Endothelial cell of umbilical vein (primary cell): ENCODE measurements around the gene CTNS. TPM values are rescaled to one million over a fixed set of nuclear protein-coding genes. Genes with fewer than 3 reads are reported as not detected.

ENCODE experiments used
- BruUV-seq: library from RNA; stranded (reverse); fragments of 400-500 nt; replicated peaks from 2 replicates; lab custom pipeline; 2021; lab: Mats Ljungman, UMichigan
- CTCF ChIA-PET: fragments of 300-600, 350-600 bp; sonication (Branson Sonifier 250); formaldehyde crosslinking; loops from one replicate; lab custom pipeline; 2021; ENCODE audit warnings: antibody characterized with exemption, inconsistent platforms; lab: Charles Lee
- POLR2A ChIA-PET: fragments of 300-600, 350-600 bp; sonication (Branson Sonifier 250); formaldehyde crosslinking; loops from one replicate; lab custom pipeline; 2021; ENCODE audit warnings: antibody characterized with exemption, inconsistent platforms; lab: Charles Lee
- DNase-seq: peaks from one replicate; pipeline ENCODE4 v3.0.0-alpha.2; 2011; ENCODE audit warnings: low read depth, low spot score
- FAIRE-seq: peaks from 2 replicates; lab custom pipeline; 2011; peaks lifted over from hg19 to GRCh38; lab: Jason Lieb, UNC
- H2AFZ ChIP-seq: 2 replicates; pipeline ENCODE4 v1.6.0; 2012; ENCODE audit warnings: low read depth, low read length, control low read depth, inconsistent platforms
- H3K27ac ChIP-seq: 2 replicates; pipeline ENCODE4 v1.5.1; 2011; ENCODE audit warnings: low read depth, mild to moderate bottlenecking, control low read depth, low read length, moderate library complexity; ENCODE audit not compliant: insufficient read depth
- H3K27me3 ChIP-seq, 2 experiments: 2 replicates each; pipeline versions ENCODE4 v1.6.0 to v1.6.1; 2011; ENCODE audit warnings: low read length in 2 of 2, mixed read lengths in 1 of 2; ENCODE audit not compliant: control insufficient read depth in 2 of 2, insufficient read depth in 2 of 2
- H3K36me3 ChIP-seq, 2 experiments: 2 replicates in 1 of 2; 3 replicates in 1 of 2; pipeline ENCODE4 v1.5.1; 2011; ENCODE audit warnings: low read length in 2 of 2, mild to moderate bottlenecking in 1 of 2, moderate library complexity in 1 of 2; ENCODE audit not compliant: control insufficient read depth in 2 of 2, insufficient read depth in 2 of 2; ENCODE audit errors: extremely low read depth in 1 of 2
- H3K4me1 ChIP-seq: 3 replicates; pipeline ENCODE4 v1.5.1; 2011; ENCODE audit warnings: mild to moderate bottlenecking, low read length; ENCODE audit not compliant: control insufficient read depth, insufficient read depth; ENCODE audit errors: extremely low read depth
- H3K4me2 ChIP-seq: 2 replicates; pipeline ENCODE4 v1.6.1; 2011; ENCODE audit warnings: low read length, control low read depth, mixed read lengths; ENCODE audit not compliant: insufficient read depth
- H3K4me3 ChIP-seq, 3 experiments: fragments of 200-600 bp in 1 of 3; sonication (generic), shearing (Covaris generic) in 1 of 3; replicated peaks in 1 of 3; 2 replicates each; pipeline ENCODE4 v1.5.1; 2011 to 2016; ENCODE audit warnings: control low read depth in 3 of 3, low read length in 3 of 3, mild to moderate bottlenecking in 2 of 3, inconsistent platforms in 1 of 3, low read depth in 1 of 3, moderate library complexity in 1 of 3; ENCODE audit not compliant: insufficient read depth in 1 of 3
- H3K79me2 ChIP-seq: 2 replicates; pipeline ENCODE4 v1.6.0; 2012; ENCODE audit warnings: low read length, inconsistent platforms; ENCODE audit not compliant: control insufficient read depth, insufficient read depth
- H3K9ac ChIP-seq: replicated peaks from 2 replicates; pipeline ENCODE3; 2011; ENCODE audit warnings: low read length, control low read depth; ENCODE audit not compliant: insufficient read depth; ENCODE audit errors: extremely low read depth
- H3K9me1 ChIP-seq: replicated peaks from 3 replicates; pipeline ENCODE4 v1.6.0; 2011; ENCODE audit warnings: mild to moderate bottlenecking, low read length; ENCODE audit not compliant: control insufficient read depth, insufficient read depth; ENCODE audit errors: extremely low read depth
- H3K9me3 ChIP-seq: replicated peaks from 2 replicates; pipeline ENCODE4 v1.5.1; 2012; ENCODE audit warnings: low read length, inconsistent platforms; ENCODE audit not compliant: control insufficient read depth, insufficient read depth
- H4K20me1 ChIP-seq: replicated peaks from 2 replicates; pipeline ENCODE3; 2011; ENCODE audit warnings: mild to moderate bottlenecking, low read length; ENCODE audit not compliant: control insufficient read depth, insufficient read depth; ENCODE audit errors: extremely low read depth
- CTCF ChIP-seq, 2 donors: IDR thresholded peaks; 1 replicate in 1 of 2; 2 replicates in 1 of 2; pipeline ENCODE4 v1.5.1; 2011; ENCODE audit warnings: low read length in 2 of 2, mild to moderate bottlenecking in 2 of 2, moderate library complexity in 2 of 2, control low read depth in 1 of 2, inconsistent platforms in 1 of 2, low read depth in 1 of 2; ENCODE audit not compliant: insufficient read depth in 1 of 2; ENCODE audit errors: extremely low read depth in 1 of 2
- EZH2 ChIP-seq: IDR thresholded peaks from 2 replicates; pipeline ENCODE4 v1.6.1; 2012; ENCODE audit warnings: borderline replicate concordance, low read depth, mild to moderate bottlenecking, moderate library complexity, low read length, inconsistent platforms; ENCODE audit not compliant: severe bottlenecking
- FOS ChIP-seq: IDR thresholded peaks from 2 replicates; pipeline ENCODE4 v1.6.1; 2011; ENCODE audit warnings: mild to moderate bottlenecking, low read length, moderate library complexity, borderline replicate concordance; ENCODE audit not compliant: insufficient read depth
- GATA2 ChIP-seq: IDR thresholded peaks from 2 replicates; pipeline ENCODE4 v1.7.0; 2011; ENCODE audit warnings: low read depth, mild to moderate bottlenecking, moderate library complexity, mixed read lengths, low read length; ENCODE audit not compliant: insufficient read length, insufficient read depth
- JUN ChIP-seq: IDR thresholded peaks from 2 replicates; pipeline ENCODE4 v1.6.1; 2011; ENCODE audit warnings: borderline replicate concordance, low read depth; ENCODE audit not compliant: insufficient read length, insufficient read depth
- MAX ChIP-seq: IDR thresholded peaks from 2 replicates; pipeline ENCODE4 v1.6.1; 2011; ENCODE audit not compliant: insufficient read depth, insufficient read length
- MYC ChIP-seq: IDR thresholded peaks from one replicate; pipeline ENCODE4 v1.6.1; 2011; ENCODE audit warnings: mild to moderate bottlenecking, low read depth, low read length
- POLR2A ChIP-seq: IDR thresholded peaks from 2 replicates; pipeline ENCODE4 v1.6.1; 2012; ENCODE audit warnings: low read depth, mild to moderate bottlenecking, control low read depth, low read length
- POLR2AphosphoS5 ChIP-seq: IDR thresholded peaks from 2 replicates; pipeline ENCODE4 v1.6.1; 2012; ENCODE audit warnings: low read depth, mild to moderate bottlenecking, control low read depth, low read length, moderate library complexity; ENCODE audit not compliant: insufficient read depth
- dilution Hi-C: fragments of 300-500 bp; cut with MboI; formaldehyde crosslinking; loops from one replicate; pipeline ENCODE4 v1.15.0; 2019; ENCODE audit warnings: low sequenced_read_pairs; ENCODE audit not compliant: extremely low pct_ligation_motif_present
- intact Hi-C: fragments of 100-400 bp; cut with micrococcal nuclease; formaldehyde crosslinking; loops from one replicate; pipeline ENCODE4 v1.10.0; 2022
- polyA plus RNA-seq, 4 experiments: library from polyadenylated mRNA; depleted of rRNA in 3 of 4; stranded (reverse) in 3 of 4; unstranded in 1 of 4; fragments of >200 nt; gene quantifications; 2 replicates each; pipeline versions ENCODE4 v1.2.1 to v1.2.3, GENCODE V29; 2011 to 2012; ENCODE audit warnings: missing spikeins in 1 of 4
- total RNA-seq: library from RNA; stranded (reverse); gene quantifications from 2 replicates; pipeline ENCODE4 v1.2.3, GENCODE V29; 2021

Gene CTNS
- total and polyA plus RNA-seq, 2 donors (not counting 3 experiments of a cell fraction or from before 2014, with no cell fraction given), result 17.9 to 25.9 TPM

GRCh38 chr17:3689262-3690093 is 52.9 kb downstream of the CTNS start:
- TF ChIP-seq POLR2A, result no peak
- no peak for TF ChIP-seq MYC
- TF ChIP-seq CTCF (IDR thresholded peaks at IDR 0.05; ENCODE audit: extremely low read depth in 1 of 2, insufficient read depth in 1 of 2, low read depth in 1 of 2, low read length in 2 of 2), result no peak
- no peak for TF ChIP-seq FOS
- TF ChIP-seq JUN, result no peak
- TF ChIP-seq POLR2AphosphoS5, result no peak
- TF ChIP-seq MAX, result no peak
- no peak for TF ChIP-seq GATA2
- TF ChIP-seq EZH2, result no peak
- H3K9ac ChIP-seq, result no peak overlapping the region
- no peaks in the 10 kb centered on the region for H3K9me3 ChIP-seq
- no peaks in the 10 kb centered on the region for H3K9me1 ChIP-seq
- H3K27ac ChIP-seq, result no peak overlapping the region
- ChIA-PET CTCF (no interaction called here), POLR2A (no interaction called here)
- H2AFZ ChIP-seq, result no peak overlapping the region
- peaks cover 2 to 4% of the 10 kb centered on the region in 2 experiments for H3K27me3 ChIP-seq
- H4K20me1 ChIP-seq, result no peaks in the 10 kb centered on the region
- no TSS peak for BruUV-seq
- no peaks in the 10 kb centered on the region for H3K36me3 ChIP-seq
- H3K4me2 ChIP-seq, result no peak overlapping the region
- DNase-seq, result no peak
- intact Hi-C loops, result no loop called here
- no peak overlapping the region for H3K4me3 ChIP-seq
- no peak for FAIRE-seq
- dilution Hi-C loops, result no loop called here
- H3K79me2 ChIP-seq, result no peaks in the 10 kb centered on the region
- no peaks in the 10 kb centered on the region for H3K4me1 ChIP-seq
